Adipocyte (in vitro differentiated cells): ENCODE measurements around the gene RPL10A.

Experiments used
- DNase-seq: peaks from one replicate; pipeline ENCODE4 v3.0.0-alpha.2; 2015; ENCODE audit warnings: low read depth
- H3K27me3 ChIP-seq: replicated peaks from 2 replicates; pipeline ENCODE4 v1.7.0; 2013; ENCODE audit warnings: mild to moderate bottlenecking, low read length, moderate library complexity; ENCODE audit not compliant: control insufficient read depth, insufficient read depth
- H3K36me3 ChIP-seq: 2 replicates; pipeline ENCODE4 v1.7.0; 2013; ENCODE audit warnings: low read length, mild to moderate bottlenecking, moderate library complexity; ENCODE audit not compliant: control insufficient read depth, insufficient read depth, severe bottlenecking
- H3K4me1 ChIP-seq: 2 replicates; pipeline ENCODE4 v1.7.0; 2013; ENCODE audit warnings: mild to moderate bottlenecking, low read length, moderate library complexity; ENCODE audit not compliant: control insufficient read depth, insufficient read depth
- H3K4me3 ChIP-seq: 2 replicates; pipeline ENCODE4 v1.7.0; 2013; ENCODE audit warnings: mild to moderate bottlenecking, low read length, moderate library complexity
- H3K9ac ChIP-seq: 2 replicates; pipeline ENCODE4 v1.7.0; 2013; ENCODE audit warnings: mild to moderate bottlenecking, low read length, moderate library complexity
- H3K9me3 ChIP-seq: 2 replicates; pipeline ENCODE4 v1.7.0; 2013; ENCODE audit warnings: mild to moderate bottlenecking, low read length, moderate library complexity; ENCODE audit not compliant: control insufficient read depth

Gene RPL10A

DNA sequence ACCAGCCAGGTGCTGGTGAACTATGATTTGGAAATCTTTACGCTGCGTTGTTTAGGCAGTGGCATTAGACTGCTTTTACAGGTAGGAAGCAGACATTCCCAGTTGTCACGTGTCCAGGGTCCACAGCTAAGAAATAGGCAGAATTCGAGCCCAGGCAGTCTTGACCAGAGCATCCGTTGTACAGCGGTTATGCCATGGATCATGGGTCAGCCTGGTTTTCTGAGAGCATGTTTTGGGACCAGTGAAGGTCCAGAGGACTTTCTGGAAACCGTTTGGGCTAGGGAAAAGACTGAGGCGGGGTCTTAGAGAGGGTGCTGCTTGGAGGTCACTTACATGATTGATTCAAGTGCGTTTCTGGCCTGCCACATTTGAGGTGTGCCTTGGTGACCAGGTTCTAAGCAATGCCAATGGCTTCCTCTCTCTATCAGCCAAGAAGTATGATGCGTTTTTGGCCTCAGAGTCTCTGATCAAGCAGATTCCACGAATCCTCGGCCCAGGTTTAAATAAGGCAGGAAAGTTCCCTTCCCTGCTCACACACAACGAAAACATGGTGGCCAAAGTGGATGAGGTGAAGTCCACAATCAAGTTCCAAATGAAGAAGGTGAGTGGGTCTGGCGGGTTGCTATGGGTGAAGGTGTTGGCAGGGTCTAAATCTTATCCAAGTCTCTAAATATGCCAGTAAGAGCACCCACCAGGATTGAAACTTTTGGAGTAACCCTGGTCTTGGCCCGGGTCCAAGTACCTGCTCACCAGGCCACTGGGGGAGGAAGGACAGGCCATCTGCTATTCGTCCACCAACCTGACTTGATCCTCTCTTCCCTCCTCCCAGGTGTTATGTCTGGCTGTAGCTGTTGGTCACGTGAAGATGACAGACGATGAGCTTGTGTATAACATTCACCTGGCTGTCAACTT lies 1.8 kb downstream of the RPL10A start:
- peaks cover 57% of the 10 kb centered on the region for H3K36me3 ChIP-seq
- H3K9ac ChIP-seq = peak overlapping the region; percentile 95
- peak overlapping the region; percentile 94 for H3K4me3 ChIP-seq
- peak; percentile 38 for DNase-seq
- H3K4me1 ChIP-seq = peaks cover 27% of the 10 kb centered on the region
- no peaks in the 10 kb centered on the region for H3K9me3 ChIP-seq
- H3K27me3 ChIP-seq = no peaks in the 10 kb centered on the region

DNA sequence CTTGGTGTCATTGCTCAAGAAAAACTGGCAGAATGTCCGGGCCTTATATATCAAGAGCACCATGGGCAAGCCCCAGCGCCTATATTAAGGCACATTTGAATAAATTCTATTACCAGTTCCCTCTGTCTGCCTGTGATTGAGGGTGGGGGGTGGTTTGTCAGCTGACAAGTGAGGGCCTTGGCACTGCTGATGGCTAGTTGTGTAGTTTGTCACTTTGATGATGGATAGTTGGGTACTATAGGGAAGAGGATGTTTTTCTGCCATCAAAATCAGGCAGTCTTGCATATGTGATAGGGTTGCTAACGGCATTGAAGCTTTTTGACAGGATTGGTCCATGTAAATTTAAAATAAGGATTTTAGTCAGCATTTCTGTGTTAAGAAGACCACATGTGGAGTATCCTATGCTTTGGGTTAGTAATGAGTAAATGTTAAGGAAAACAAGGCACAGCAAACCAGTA lies 2.5 kb downstream of the RPL10A start:
- Histone ChIP-seq H3K4me3 (peak overlapping the region; percentile 94), H3K36me3 (peaks cover 64% of the 10 kb centered on the region), H3K4me1 (peaks cover 27% of the 10 kb centered on the region), H3K9ac (peak overlapping the region; percentile 95), H3K27me3 (no peaks in the 10 kb centered on the region), H3K9me3 (no peaks in the 10 kb centered on the region)
- DNase-seq = peak; percentile 16

DNA sequence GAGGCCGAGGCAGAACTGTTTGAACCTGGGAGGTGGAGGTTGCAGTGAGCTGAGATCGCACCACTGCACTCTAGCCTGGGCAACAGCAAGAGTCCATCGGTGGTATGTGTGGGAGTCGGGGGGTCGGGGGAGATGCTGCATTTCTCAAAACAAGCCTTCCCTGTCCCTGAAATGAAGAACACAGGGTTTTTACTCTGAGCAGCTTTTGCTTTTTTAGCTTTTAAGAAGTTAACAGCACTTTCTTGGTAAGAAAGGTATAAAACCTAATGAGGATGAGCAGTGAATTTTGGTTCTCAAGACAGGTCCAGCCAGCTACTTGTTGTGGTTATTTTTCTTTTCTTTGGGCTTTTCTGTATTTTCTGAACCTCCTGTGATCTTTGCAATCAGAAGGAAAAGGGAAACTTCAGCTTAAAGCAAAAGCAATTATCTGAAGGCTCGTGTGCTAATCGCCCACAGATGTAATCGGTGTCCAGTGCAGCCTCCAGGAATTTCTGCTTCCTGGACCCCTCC lies 3.7 kb downstream of the RPL10A start:
- H3K4me3 ChIP-seq = no peak overlapping the region

GRCh38 chr6:35473075-35473849 lies 5.1 kb downstream of the RPL10A start:
- peaks cover 65% of the 10 kb centered on the region for H3K36me3 ChIP-seq
- H3K9ac ChIP-seq = no peak overlapping the region
- no peak overlapping the region for H3K4me3 ChIP-seq
- H3K4me1 ChIP-seq = peaks cover 22% of the 10 kb centered on the region
- H3K9me3 ChIP-seq = no peaks in the 10 kb centered on the region
- no peaks in the 10 kb centered on the region for H3K27me3 ChIP-seq
- no peak for DNase-seq

More for the DNA sequence above, 3.7 kb downstream of the RPL10A start:
- peaks cover 61% of the 10 kb centered on the region for H3K36me3 ChIP-seq
- no peak for DNase-seq
- no peaks in the 10 kb centered on the region for H3K27me3 ChIP-seq
- peaks cover 27% of the 10 kb centered on the region for H3K4me1 ChIP-seq
- no peaks in the 10 kb centered on the region for H3K9me3 ChIP-seq
- no peak overlapping the region for H3K9ac ChIP-seq

GRCh38 chr6:35473850-35474130 lies 5.6 kb downstream of the RPL10A start:
- Histone ChIP-seq H3K9me3 (no peaks in the 10 kb centered on the region), H3K36me3 (peaks cover 68% of the 10 kb centered on the region), H3K9ac (no peak overlapping the region), H3K27me3 (no peaks in the 10 kb centered on the region), H3K4me1 (peaks cover 22% of the 10 kb centered on the region), H3K4me3 (no peak overlapping the region)
- no peak for DNase-seq

DNA sequence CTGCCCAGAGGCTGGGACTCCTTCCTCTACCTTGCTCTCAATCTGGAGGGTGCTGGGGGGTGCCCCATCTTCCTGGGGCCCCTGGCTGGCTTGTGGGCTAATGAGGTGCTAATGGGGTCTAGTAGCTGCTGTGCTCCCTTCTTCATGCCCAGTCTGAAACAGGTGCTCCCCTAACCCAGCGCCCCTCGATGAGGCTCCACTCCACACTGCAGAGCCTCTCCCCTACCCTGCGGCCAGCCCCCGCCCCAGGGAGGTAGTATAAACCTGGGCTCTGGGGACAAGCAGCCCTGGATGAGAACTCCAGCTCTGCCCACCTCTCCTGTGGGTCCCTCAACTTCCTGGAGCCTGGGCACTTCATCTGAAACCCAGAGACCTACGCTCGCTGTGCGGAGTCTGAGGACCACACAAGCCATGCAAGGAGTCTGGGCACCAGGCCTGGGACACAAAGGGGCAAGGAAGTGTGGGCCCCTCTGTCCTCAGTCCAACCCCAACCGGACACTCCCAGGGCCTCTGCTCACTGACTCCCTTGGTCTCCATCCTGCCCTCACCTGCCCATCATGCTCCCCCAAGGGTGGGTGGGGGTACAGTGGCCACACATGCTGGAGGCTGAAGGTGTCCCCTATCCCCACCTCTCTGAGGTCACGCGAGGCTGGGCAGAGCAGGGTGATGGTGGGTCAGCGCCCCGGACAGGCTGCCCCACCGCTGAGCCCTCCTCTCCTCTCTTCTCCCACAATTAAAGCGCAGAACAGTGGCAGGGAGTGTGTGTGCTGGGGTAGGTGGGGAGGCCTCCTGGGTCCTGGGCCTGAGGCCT lies 6.1 kb downstream of the RPL10A start:
- peaks cover 22% of the 10 kb centered on the region for H3K4me1 ChIP-seq
- no peak for DNase-seq
- no peak overlapping the region for H3K4me3 ChIP-seq
- H3K9me3 ChIP-seq = no peaks in the 10 kb centered on the region
- H3K27me3 ChIP-seq = no peaks in the 10 kb centered on the region
- peaks cover 70% of the 10 kb centered on the region for H3K36me3 ChIP-seq
- no peak overlapping the region for H3K9ac ChIP-seq

DNA sequence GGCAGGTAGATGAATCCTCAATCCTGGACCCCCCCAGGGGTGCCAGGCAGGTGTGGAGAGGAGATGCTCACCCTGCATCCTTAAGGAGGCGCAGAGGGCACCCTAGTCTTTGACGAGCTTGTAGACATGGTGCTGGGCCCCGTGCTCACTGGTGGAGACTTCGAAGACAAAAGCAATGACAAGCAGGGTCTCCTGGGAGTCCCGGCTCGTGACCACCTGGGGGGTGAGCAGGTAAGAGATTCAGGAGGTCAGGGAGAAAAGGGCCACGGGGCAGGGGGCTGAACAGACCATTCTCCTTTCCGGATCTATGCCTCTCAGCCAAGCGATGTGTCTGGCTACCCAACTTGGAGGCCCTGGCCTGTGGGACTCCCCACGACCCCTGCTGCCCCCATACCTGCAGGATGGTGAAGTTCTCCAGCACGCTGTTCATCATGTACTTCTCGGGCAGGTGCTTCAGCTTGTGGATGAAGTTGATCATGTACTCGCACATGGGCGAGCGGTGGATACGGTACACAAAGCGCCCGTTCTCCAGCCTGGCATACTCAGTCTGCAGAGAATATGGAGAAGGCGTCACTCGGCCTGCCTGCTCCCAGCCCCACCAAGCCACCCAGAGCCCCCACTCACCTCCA lies 6.9 kb downstream of the RPL10A start:
- Histone ChIP-seq H3K4me1 (peaks cover 17% of the 10 kb centered on the region), H3K4me3 (no peak overlapping the region), H3K36me3 (peaks cover 65% of the 10 kb centered on the region), H3K9me3 (no peaks in the 10 kb centered on the region), H3K27me3 (no peaks in the 10 kb centered on the region), H3K9ac (no peak overlapping the region)
- no peak for DNase-seq

DNA sequence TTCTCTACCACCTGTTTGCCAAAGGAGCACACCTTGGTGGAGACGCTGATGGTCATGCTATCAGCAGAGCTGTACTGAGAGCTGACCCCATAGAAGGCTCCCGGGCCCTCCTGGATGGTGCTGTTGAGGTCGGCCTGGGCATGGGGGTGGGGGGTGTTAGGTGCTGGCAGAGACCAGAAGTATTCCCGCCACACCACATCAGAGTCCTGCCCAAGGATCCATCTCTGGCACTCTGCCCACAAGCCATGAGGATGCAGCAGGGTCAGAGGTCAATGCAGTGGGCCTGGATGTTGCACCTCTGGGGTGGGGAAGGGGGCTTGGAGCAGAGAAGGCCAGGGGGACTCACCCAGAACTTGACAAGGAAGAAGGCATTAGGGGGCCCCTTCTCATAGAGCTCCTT lies 7.4 kb downstream of the RPL10A start:
- no peak overlapping the region for H3K9ac ChIP-seq
- no peak for DNase-seq
- H3K9me3 ChIP-seq = no peaks in the 10 kb centered on the region
- H3K27me3 ChIP-seq = no peaks in the 10 kb centered on the region
- peaks cover 12% of the 10 kb centered on the region for H3K4me1 ChIP-seq
- H3K4me3 ChIP-seq = no peak overlapping the region
- peaks cover 60% of the 10 kb centered on the region for H3K36me3 ChIP-seq

DNA sequence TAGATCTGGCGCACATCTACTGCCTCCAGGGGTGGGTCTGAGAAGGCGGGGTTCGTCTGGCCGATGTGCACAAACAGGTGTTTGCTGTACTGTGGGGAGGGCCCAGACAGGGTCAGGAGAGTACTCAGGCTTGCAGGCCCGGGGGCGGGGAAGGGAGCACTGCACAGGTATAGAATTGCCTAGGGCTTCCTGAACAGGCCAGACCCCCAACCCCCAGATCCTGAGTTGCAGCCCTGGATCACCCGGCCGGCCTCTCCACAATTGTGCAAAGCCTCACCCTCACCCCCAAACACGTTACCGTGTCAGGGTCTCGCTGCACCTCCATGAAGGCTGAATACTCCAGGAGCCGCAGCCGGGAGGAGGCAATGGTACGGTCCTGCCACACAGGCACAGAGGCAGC lies 7.8 kb downstream of the RPL10A start:
- DNase-seq = no peak
- H3K9ac ChIP-seq = no peak overlapping the region
- peaks cover 55% of the 10 kb centered on the region for H3K36me3 ChIP-seq
- no peaks in the 10 kb centered on the region for H3K27me3 ChIP-seq
- peaks cover 8% of the 10 kb centered on the region for H3K4me1 ChIP-seq
- H3K9me3 ChIP-seq = no peaks in the 10 kb centered on the region
- H3K4me3 ChIP-seq = no peak overlapping the region

DNA sequence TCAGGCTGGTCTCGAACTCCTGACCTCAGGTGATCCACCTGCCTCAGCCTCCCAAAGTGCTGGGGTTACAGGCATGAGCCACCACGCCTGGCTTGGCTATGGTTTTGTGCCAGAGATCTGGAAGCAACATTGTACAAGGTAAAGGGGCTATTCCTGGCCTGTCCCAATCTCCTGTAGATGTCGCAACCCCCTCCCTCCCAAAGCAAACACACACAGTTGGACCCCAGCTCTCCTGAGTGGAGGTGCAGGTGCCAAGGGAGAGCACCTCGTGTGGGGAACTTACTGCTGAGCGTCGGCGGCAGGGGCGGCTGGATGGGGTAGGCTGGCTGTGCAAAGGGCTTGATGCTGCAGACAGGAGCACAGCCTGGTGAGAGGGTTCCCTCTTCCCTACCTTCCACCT lies 8.8 kb downstream of the RPL10A start:
- H3K27me3 ChIP-seq = no peaks in the 10 kb centered on the region
- H3K9me3 ChIP-seq = no peaks in the 10 kb centered on the region
- H3K9ac ChIP-seq = no peak overlapping the region
- H3K36me3 ChIP-seq = peaks cover 47% of the 10 kb centered on the region
- H3K4me3 ChIP-seq = no peak overlapping the region
- H3K4me1 ChIP-seq = peaks cover 2% of the 10 kb centered on the region
- no peak for DNase-seq
